ENCODE results near the gene INTS3. TPM values are rescaled to one million over a fixed set of nuclear protein-coding genes. Genes with fewer than 3 reads are reported as not detected.

The INTS3 gene
- total RNA-seq, 4 donors from 2014 or later: 24.3 to 75.1 (median 42.4) TPM

DNA sequence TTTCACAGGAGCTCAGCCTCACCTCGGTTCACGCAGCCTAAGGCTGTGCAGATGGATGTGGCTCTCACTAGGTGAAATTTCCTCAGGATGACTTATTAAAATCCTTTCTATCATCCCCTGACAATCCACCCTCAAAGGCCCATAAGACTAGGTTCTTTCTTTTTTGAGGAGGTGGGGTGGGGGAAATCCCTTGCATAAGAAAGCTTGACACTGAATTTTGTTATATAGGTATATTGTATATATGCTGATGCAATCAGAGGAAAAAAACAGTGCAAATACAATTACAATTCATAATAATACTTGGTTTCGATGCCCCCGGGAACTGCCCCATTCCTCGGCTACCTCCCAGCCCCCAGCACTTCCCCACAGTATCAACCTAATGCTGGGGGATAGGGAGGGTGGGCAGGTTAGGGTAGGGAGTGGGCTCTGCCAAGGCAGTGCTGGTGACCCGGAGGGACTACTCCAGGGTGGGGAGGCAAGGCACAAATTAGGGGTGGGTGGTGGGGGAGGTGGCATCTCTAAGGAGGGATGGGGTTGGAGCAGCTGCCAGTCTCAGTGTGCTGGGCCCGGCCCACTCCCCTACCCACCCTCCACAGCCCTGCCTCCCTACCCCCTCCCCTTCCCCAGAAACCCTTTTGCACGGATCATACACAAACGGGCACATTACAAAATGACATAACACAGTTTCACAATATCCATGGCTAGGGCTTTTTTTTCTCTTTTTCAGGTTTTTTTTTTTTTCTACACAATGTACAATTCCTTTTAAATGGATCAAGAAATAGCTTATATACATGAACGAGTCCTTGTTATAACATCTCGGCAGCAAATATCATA is 78.3 kb downstream of the INTS3 start:
- Histone ChIP-seq H3K27me3 (no peaks in the 10 kb centered on the region), H3K9me3 (no peaks in the 10 kb centered on the region), H3K36me3 (peaks cover 0 to 45% (median 0%) of the 10 kb centered on the region in 3 donors), H3K27ac (peak overlapping the region; percentile 71 to 75 (median 72)), H3K4me3 (no peak overlapping the region), H3K4me1 (peaks cover 0 to 11% (median 11%) of the 10 kb centered on the region in 4 donors)
- TF ChIP-seq POLR2A (IDR thresholded peaks at IDR 0.05): no peak
- no peak for TF ChIP-seq CTCF (IDR thresholded peaks at IDR 0.05)
- peak in 1 of 3 donors; percentile 42 for DNase-seq

GRCh38 chr1:153816283-153816889 is 88.5 kb downstream of the INTS3 start:
- Histone ChIP-seq H3K36me3 (peaks cover 0 to 84% (median 0%) of the 10 kb centered on the region in 3 donors), H3K4me3 (no peak overlapping the region), H3K27me3 (no peaks in the 10 kb centered on the region), H3K9me3 (no peaks in the 10 kb centered on the region), H3K4me1 (no peaks in the 10 kb centered on the region), H3K27ac (no peak overlapping the region)
- no peak for DNase-seq
- TF ChIP-seq CTCF (IDR thresholded peaks at IDR 0.05) (no peak), POLR2A (IDR thresholded peaks at IDR 0.05) (no peak)

DNA sequence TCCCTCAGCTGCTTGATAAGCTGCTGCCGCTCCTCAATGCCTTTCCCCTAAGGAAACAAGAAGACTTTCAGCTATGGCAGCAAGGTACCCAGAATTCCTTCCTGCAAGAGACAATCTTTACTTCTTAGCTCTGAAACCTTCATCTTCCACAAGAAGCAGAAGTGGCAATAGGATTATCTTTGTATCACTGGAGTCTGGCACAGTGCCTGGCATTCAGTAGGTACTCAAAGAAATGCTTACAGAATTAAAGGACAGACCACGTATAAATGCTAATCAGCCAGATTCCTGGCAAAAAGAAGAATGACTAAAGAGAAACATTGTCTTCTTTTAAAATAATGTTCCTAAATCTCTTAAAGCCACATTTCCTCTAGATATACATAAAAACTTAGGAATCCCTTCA is 91.0 kb downstream of the INTS3 start:
- no peak for DNase-seq
- Histone ChIP-seq H3K36me3 (peaks cover 0 to 64% (median 0%) of the 10 kb centered on the region in 3 donors), H3K4me1 (no peaks in the 10 kb centered on the region), H3K27ac (no peak overlapping the region), H3K9me3 (no peaks in the 10 kb centered on the region), H3K27me3 (no peaks in the 10 kb centered on the region), H3K4me3 (no peak overlapping the region)
- no peak for TF ChIP-seq CTCF (IDR thresholded peaks at IDR 0.05)
- TF ChIP-seq POLR2A (IDR thresholded peaks at IDR 0.05): no peak

Small RNA genes lying within 50 kb of the gene (small RNA-seq; reads per million reads assigned to genes)
- 0 reads per million in 2 donors for gene MIR8083
- gene RF00019: 0 reads per million in 2 donors
- 0 reads per million in 2 donors for gene RN7SL372P

Other genes starting within 250 kb of the INTS3 start
- gene S100A6, start 192.1 kb upstream of the INTS3 start, total RNA-seq: 100 to 1,000 TPM; 321 to 366 (median 334) TPM
- not detected for gene S100A5, start 187.1 kb upstream of the INTS3 start, total RNA-seq
- 100 to 1,000 TPM in 1 of 4 donors, 10 to 100 TPM in 3; 38.2 to 435 (median 53.6) TPM for gene S100A4, start 182.2 kb upstream of the INTS3 start, total RNA-seq
- gene S100A3, start 178.8 kb upstream of the INTS3 start, total RNA-seq: not detected
- gene S100A2, start 162.2 kb upstream of the INTS3 start, total RNA-seq: not detected
- 100 to 1,000 TPM; 107 to 277 (median 193) TPM for gene S100A16, start 114.9 kb upstream of the INTS3 start, total RNA-seq
- 100 to 1,000 TPM; 106 to 391 (median 293) TPM for gene S100A14, start 111.7 kb upstream of the INTS3 start, total RNA-seq
- gene S100A13, start 100.5 kb upstream of the INTS3 start, total RNA-seq: 100 to 1,000 TPM in 1 of 4 donors, 10 to 100 TPM in 3; 49.5 to 185 (median 52.9) TPM
- gene S100A1, start 99.6 kb upstream of the INTS3 start, total RNA-seq: not detected
- 10 to 100 TPM; 53.8 to 80.8 (median 68.7) TPM for gene CHTOP, start 94.0 kb upstream of the INTS3 start, total RNA-seq
- gene SNAPIN, start 69.3 kb upstream of the INTS3 start, total RNA-seq: 10 to 100 TPM; 15.4 to 29.7 (median 28.1) TPM
- 10 to 100 TPM; 31.4 to 67.7 (median 47.2) TPM for gene ILF2, start 57.1 kb upstream of the INTS3 start, total RNA-seq
- gene NPR1, start 49.4 kb upstream of the INTS3 start, total RNA-seq: 10 to 100 TPM in 2 of 4 donors, 1 to 10 TPM in 2; 5.0 to 17.3 (median 10.9) TPM
- gene SLC27A3, start 47.4 kb downstream of the INTS3 start, total RNA-seq: 100 to 1,000 TPM in 1 of 4 donors, 10 to 100 TPM in 3; 12.3 to 124 (median 22.0) TPM
- 10 to 100 TPM; 22.3 to 65.2 (median 24.7) TPM for gene GATAD2B, start 194.9 kb downstream of the INTS3 start, total RNA-seq
- 100 to 1,000 TPM in 2 of 4 donors, 10 to 100 TPM in 2; 48.2 to 130 (median 91.6) TPM for gene DENND4B, start 218.7 kb downstream of the INTS3 start, total RNA-seq
- 10 to 100 TPM; 20.0 to 42.1 (median 32.4) TPM for gene CRTC2, start 230.6 kb downstream of the INTS3 start, total RNA-seq
- gene SLC39A1, start 235.5 kb downstream of the INTS3 start, total RNA-seq: 10 to 100 TPM; 20.6 to 73.0 (median 60.1) TPM
- gene CREB3L4, start 239.9 kb downstream of the INTS3 start, total RNA-seq: 10 to 100 TPM; 14.5 to 21.6 (median 16.6) TPM
- 100 to 1,000 TPM; 172 to 321 (median 193) TPM for gene JTB, start 249.6 kb downstream of the INTS3 start, total RNA-seq